HCT116 (cell line): ENCODE measurements around the gene RPL6. TPM values are rescaled to one million over a fixed set of nuclear protein-coding genes. Genes with fewer than 3 reads are reported as not detected.

Experiments used
- ATAC-seq: fragments of 200-7000 bp; cut with Tn5 transposase; 2 replicates; pipeline ENCODE4 v1.9.1; 2020; ENCODE audit warnings: mild to moderate bottlenecking, moderate library complexity
- BruUV-seq: library from RNA; stranded (reverse); fragments of 400-500 nt; replicated peaks from 2 replicates; lab custom pipeline; 2021; lab: Mats Ljungman, UMichigan
- CTCF ChIA-PET: fragments of 300-600 bp; sonication (Branson Sonifier 250); formaldehyde crosslinking; loops from one replicate; lab custom pipeline; 2021; ENCODE audit warnings: antibody characterized with exemption; lab: Charles Lee
- POLR2A ChIA-PET: fragments of 300-600, 350-600 bp; sonication (Branson Sonifier 250); formaldehyde crosslinking; loops from one replicate; lab custom pipeline; 2021; ENCODE audit warnings: antibody characterized with exemption; lab: Charles Lee
- RAD21 ChIA-PET, 2 experiments: fragments of 300-600 bp; sonication (Branson Sonifier 250); formaldehyde crosslinking; loops; one replicate each; lab custom pipeline; 2023; ENCODE audit warnings: low total read pairs in 2 of 2; ENCODE audit not compliant: uncharacterized antibody in 2 of 2, unreplicated experiment in 2 of 2, low non-redundant PET in 1 of 2; lab: Charles Lee
- DNase-seq: peaks from one replicate; pipeline ENCODE4 v3.0.0-alpha.2; 2010; ENCODE audit warnings: low read depth, low spot score
- H2AFZ ChIP-seq: fragments of 200-600 bp; shearing (Covaris generic), sonication (generic); 2 replicates; pipeline ENCODE4 v1.6.1; 2017; ENCODE audit warnings: low read depth, mixed run types, mixed read lengths, antibody characterized with exemption, low read length; ENCODE audit not compliant: poor library complexity, severe bottlenecking
- H3K27ac ChIP-seq: 2 replicates; pipeline ENCODE4 v1.5.1; 2012; ENCODE audit warnings: low read depth, low read length
- H3K27me3 ChIP-seq: fragments of 200-600 bp; sonication (generic); 2 replicates; pipeline ENCODE4 v1.6.1; 2016; ENCODE audit warnings: mixed run types, low read length, mixed read lengths; ENCODE audit not compliant: insufficient read depth
- H3K36me3 ChIP-seq, 2 experiments: fragments of 200-500 bp in 1 of 2; fragments of 200-600 bp in 1 of 2; sonication (Bioruptor generic) in 1 of 2; sonication (generic) in 1 of 2; 2 replicates each; pipeline versions ENCODE4 v1.5.1 to v1.6.1; 2014 to 2016; ENCODE audit warnings: low read length in 2 of 2, inconsistent platforms in 1 of 2, mixed read lengths in 1 of 2, mixed run types in 1 of 2; ENCODE audit not compliant: insufficient read depth in 2 of 2, control insufficient read depth in 1 of 2
- H3K4me1 ChIP-seq, 2 experiments: fragments of 200-600 bp in 1 of 2; sonication (generic) in 1 of 2; 2 replicates each; pipeline versions ENCODE4 v1.5.1 to v1.6.1; 2012 to 2017; ENCODE audit warnings: low read length in 2 of 2, inconsistent platforms in 1 of 2, mild to moderate bottlenecking in 1 of 2, mixed read lengths in 1 of 2, mixed run types in 1 of 2, moderate library complexity in 1 of 2; ENCODE audit not compliant: insufficient read depth in 2 of 2, control insufficient read depth in 1 of 2
- H3K4me2 ChIP-seq: fragments of 200-600 bp; sonication (generic); 2 replicates; pipeline ENCODE4 v1.6.1; 2017; ENCODE audit warnings: mixed run types, low read length, mixed read lengths
- H3K4me3 ChIP-seq, 2 experiments: fragments of 200-600 bp in 1 of 2; sonication (generic) in 1 of 2; replicated peaks in 1 of 2; 2 replicates each; pipeline ENCODE4 v1.5.1; 2011 to 2016; ENCODE audit warnings: low read length in 2 of 2, control low read depth in 1 of 2, low read depth in 1 of 2, mild to moderate bottlenecking in 1 of 2, mixed read lengths in 1 of 2, mixed run types in 1 of 2
- H3K79me2 ChIP-seq: fragments of 200-600 bp; sonication (generic); 2 replicates; pipeline ENCODE4 v1.6.1; 2017; ENCODE audit warnings: mild to moderate bottlenecking, mixed run types, low read length, moderate library complexity, mixed read lengths; ENCODE audit not compliant: insufficient read depth
- H3K9ac ChIP-seq: fragments of 200-600 bp; sonication (generic); 2 replicates; pipeline ENCODE4 v1.6.1; 2016; ENCODE audit warnings: low read length, mixed read lengths
- H3K9me2 ChIP-seq: fragments of 200-600 bp; sonication (generic), shearing (Covaris generic); 2 replicates; pipeline ENCODE4 v1.6.1; 2017; ENCODE audit warnings: mixed run types, mild to moderate bottlenecking, moderate library complexity; ENCODE audit not compliant: insufficient read depth
- H3K9me3 ChIP-seq, 2 experiments: fragments of 200-500 bp in 1 of 2; fragments of 200-600 bp in 1 of 2; sonication (Bioruptor generic) in 1 of 2; sonication (generic) in 1 of 2; 2 replicates each; pipeline ENCODE4 v1.6.1; 2014 to 2017; ENCODE audit warnings: low read length in 2 of 2, mixed read lengths in 2 of 2, inconsistent platforms in 1 of 2, low read depth in 1 of 2, mild to moderate bottlenecking in 1 of 2, mixed run types in 1 of 2, moderate library complexity in 1 of 2; ENCODE audit not compliant: control insufficient read depth in 1 of 2, insufficient read depth in 1 of 2
- H4K20me1 ChIP-seq: fragments of 200-600 bp; sonication (generic), shearing (Covaris generic); 2 replicates; pipeline ENCODE4 v1.6.1; 2017; ENCODE audit warnings: mixed run types, mild to moderate bottlenecking, moderate library complexity; ENCODE audit not compliant: insufficient read depth
- ATF3 ChIP-seq: IDR thresholded peaks from 2 replicates; pipeline ENCODE4 v1.6.1; 2012
- CBX3 ChIP-seq: IDR thresholded peaks from 2 replicates; pipeline ENCODE4 v1.6.1; 2012; ENCODE audit warnings: low read depth
- EGR1 ChIP-seq: IDR thresholded peaks from 2 replicates; pipeline ENCODE4 v1.6.1; 2012; ENCODE audit warnings: low read depth
- ELF1 ChIP-seq: IDR thresholded peaks from 2 replicates; pipeline ENCODE4 v1.6.1; 2012; ENCODE audit warnings: low read depth, borderline replicate concordance
- EZH2 ChIP-seq: fragments of 200-600 bp; sonication (generic); IDR thresholded peaks from 2 replicates; pipeline ENCODE4 v1.6.1; 2017; ENCODE audit warnings: antibody characterized with exemption, mixed run types
- EZH2phosphoT487 ChIP-seq: fragments of 200-600 bp; IDR thresholded peaks from 2 replicates; pipeline ENCODE4 v1.6.1; 2018; ENCODE audit warnings: antibody characterized with exemption, borderline replicate concordance
- FOSL1 ChIP-seq: IDR thresholded peaks from 2 replicates; pipeline ENCODE4 v1.6.1; 2012; ENCODE audit warnings: low read depth
- JUND ChIP-seq: IDR thresholded peaks from 2 replicates; pipeline ENCODE4 v1.6.1; 2012
- POLR2A ChIP-seq: IDR thresholded peaks from 2 replicates; pipeline ENCODE4 v1.7.0; 2011; ENCODE audit warnings: borderline replicate concordance; ENCODE audit not compliant: insufficient read depth, insufficient read length; ENCODE audit errors: extremely low read depth
- POLR2AphosphoS5 ChIP-seq: IDR thresholded peaks from 2 replicates; pipeline ENCODE4 v1.6.1; 2011; ENCODE audit warnings: mild to moderate bottlenecking, low read depth, low read length, moderate library complexity
- RAD21 ChIP-seq: IDR thresholded peaks from 2 replicates; pipeline ENCODE4 v1.6.1; 2012; ENCODE audit warnings: low read depth, mild to moderate bottlenecking
- SIN3A ChIP-seq: IDR thresholded peaks from 2 replicates; pipeline ENCODE4 v1.6.1; 2012; ENCODE audit warnings: low read depth
- SP1 ChIP-seq: IDR thresholded peaks from 2 replicates; pipeline ENCODE4 v1.6.1; 2012; ENCODE audit warnings: low read depth
- SRF ChIP-seq: IDR thresholded peaks from 2 replicates; pipeline ENCODE4 v1.6.1; 2012; ENCODE audit warnings: low read depth
- YY1 ChIP-seq: IDR thresholded peaks from 2 replicates; pipeline ENCODE4 v1.6.1; 2011; ENCODE audit warnings: low read length, low read depth, moderate library complexity, mild to moderate bottlenecking; ENCODE audit not compliant: insufficient replicate concordance; ENCODE audit errors: extremely low read depth
- ZBTB33 ChIP-seq: IDR thresholded peaks from 2 replicates; pipeline ENCODE4 v1.6.1; 2011; ENCODE audit warnings: mild to moderate bottlenecking, low read length, moderate library complexity; ENCODE audit not compliant: insufficient replicate concordance; ENCODE audit errors: extremely low read depth
- ZFX ChIP-seq: fragments of 450-650 bp; IDR thresholded peaks from 2 replicates; pipeline ENCODE4 v1.6.1; 2017
- ZNF274 ChIP-seq: fragments of 200-500 bp; sonication (Bioruptor generic); IDR thresholded peaks from 2 replicates; pipeline ENCODE4 v1.6.1; 2014; ENCODE audit warnings: mild to moderate bottlenecking, low read depth, low read length, inconsistent platforms
- intact Hi-C: fragments of 100-400 bp; cut with micrococcal nuclease; formaldehyde crosslinking; loops from 2 replicates; pipeline ENCODE4 v1.10.0; 2022
- total RNA-seq: library from RNA; stranded (reverse); gene quantifications from one replicate; pipeline ENCODE4 v1.2.1, GENCODE V29; 2021; ENCODE audit not compliant: unreplicated experiment

Gene RPL6
- total RNA-seq, 1 experiment from 2014 or later: 1,845 TPM

- no peak for DNase-seq
- Histone ChIP-seq H3K9ac (no peak overlapping the region), H3K4me2 (no peak overlapping the region), H3K9me3 (no peaks in the 10 kb centered on the region), H3K36me3 (peaks cover 0 to 8% of the 10 kb centered on the region in 2 experiments; a peak in 2 of 4 replicates), H2AFZ (no peak overlapping the region), H3K27me3 (no peaks in the 10 kb centered on the region), H3K9me2 (no peaks in the 10 kb centered on the region), H3K4me1 (no peaks in the 10 kb centered on the region), H3K79me2 (peaks cover 95% of the 10 kb centered on the region), H4K20me1 (no peaks in the 10 kb centered on the region), H3K27ac (no peak overlapping the region), H3K4me3 (no peak overlapping the region)
- no TSS peak for BruUV-seq
- intact Hi-C loops: no loop called here
- no peak for ATAC-seq
- ChIA-PET RAD21 (no interaction called here), POLR2A (no interaction called here), CTCF (no interaction called here)
- no peak for TF ChIP-seq EGR1
- TF ChIP-seq RAD21: no peak
- no peak for TF ChIP-seq ZFX
- TF ChIP-seq SRF: no peak
- TF ChIP-seq CBX3: no peak
- no peak for TF ChIP-seq SIN3A
- TF ChIP-seq, all 23 proteins: peak for 0
These were observed 18.4 kb upstream of the RPL6 start for GRCh38 chr12:112427760-112428159.

GRCh38 chr12:112425582-112426382 is 16.4 kb upstream of the RPL6 start:
- H2AFZ ChIP-seq: no peak overlapping the region
- DNase-seq (no peak), ATAC-seq (no peak)
- no peaks in the 10 kb centered on the region for H3K27me3 ChIP-seq
- H4K20me1 ChIP-seq: no peaks in the 10 kb centered on the region
- BruUV-seq: no TSS peak
- H3K36me3 ChIP-seq: peaks cover 0 to 6% of the 10 kb centered on the region in 2 experiments; a peak in 2 of 4 replicates
- ChIA-PET POLR2A (no interaction called here), RAD21 (no interaction called here), CTCF (no interaction called here)
- H3K9ac ChIP-seq: no peak overlapping the region
- H3K4me3 ChIP-seq: no peak overlapping the region
- H3K9me3 ChIP-seq: no peaks in the 10 kb centered on the region
- no peaks in the 10 kb centered on the region for H3K4me1 ChIP-seq
- no peak overlapping the region for H3K4me2 ChIP-seq
- no peak for TF ChIP-seq POLR2A
- no peak for TF ChIP-seq EZH2
- TF ChIP-seq ELF1: no peak
- no peak for TF ChIP-seq YY1
- no peak for TF ChIP-seq FOSL1
- no peak for TF ChIP-seq POLR2AphosphoS5
- TF ChIP-seq EGR1: no peak
- no peak for TF ChIP-seq EZH2phosphoT487
- no peak for TF ChIP-seq ZNF274
- TF ChIP-seq CBX3: no peak
- no peak for TF ChIP-seq ZFX
- no peak for TF ChIP-seq JUND
- no peak for TF ChIP-seq SP1
- TF ChIP-seq ATF3: no peak
- no peak for TF ChIP-seq SRF
- no peak for TF ChIP-seq ZBTB33
- no peak for TF ChIP-seq SIN3A
- no peaks in the 10 kb centered on the region for H3K9me2 ChIP-seq
- H3K27ac ChIP-seq: no peak overlapping the region
- intact Hi-C loops: no loop called here
- H3K79me2 ChIP-seq: peaks cover 97% of the 10 kb centered on the region
